HG03196 (cell line): ENCODE measurements around the gene NEUROG3.

Experiments used
- ATAC-seq: cut with Tn5 transposase; IDR thresholded peaks from one replicate; pipeline ENCODE4 v1.9.1; 2021; ENCODE audit not compliant: unreplicated experiment

NEUROG3 gene

GRCh38 chr10:69573056-69573806 lies at the start of gene NEUROG3:
Gene NEUROG3, minus strand, starts transcription at chr10:69573422. Its CDS starts 379 bp downstream, at chr10:69573043.
- ATAC-seq = no peak

GRCh38 chr10:69620625-69621024 lies 47.4 kb upstream of the NEUROG3 start:
- ATAC-seq = no peak

GRCh38 chr10:69619626-69620025 lies 46.4 kb upstream of the NEUROG3 start:
- ATAC-seq = no peak

- ATAC-seq = no peak
Observed at GRCh38 chr10:69618746-69619145, 45.5 kb upstream of the NEUROG3 start.

GRCh38 chr10:69616358-69616757 lies 43.1 kb upstream of the NEUROG3 start:
- ATAC-seq = no peak

GRCh38 chr10:69614130-69614529 lies 40.9 kb upstream of the NEUROG3 start:
- ATAC-seq = no peak

GRCh38 chr10:69612760-69613159 lies 39.5 kb upstream of the NEUROG3 start:
- no peak for ATAC-seq

- ATAC-seq = no peak
Observed at GRCh38 chr10:69609077-69609476, 35.9 kb upstream of the NEUROG3 start.

GRCh38 chr10:69600761-69601330 lies 27.6 kb upstream of the NEUROG3 start:
- no peak for ATAC-seq

- ATAC-seq = no peak
Observed at GRCh38 chr10:69588358-69588757, 15.1 kb upstream of the NEUROG3 start.

- no peak for ATAC-seq
Observed at GRCh38 chr10:69584624-69585023, 11.4 kb upstream of the NEUROG3 start.

GRCh38 chr10:69583106-69583505 lies 9.9 kb upstream of the NEUROG3 start:
- ATAC-seq = no peak

- ATAC-seq = no peak
Observed at GRCh38 chr10:69580435-69580834, 7.2 kb upstream of the NEUROG3 start.

- ATAC-seq = no peak
Observed at GRCh38 chr10:69579464-69580060, 6.3 kb upstream of the NEUROG3 start.

GRCh38 chr10:69578508-69578991 lies 5.3 kb upstream of the NEUROG3 start:
- no peak for ATAC-seq

GRCh38 chr10:69577268-69578232 lies 4.3 kb upstream of the NEUROG3 start:
- no peak for ATAC-seq

GRCh38 chr10:69576334-69577011 lies 3.3 kb upstream of the NEUROG3 start:
- no peak for ATAC-seq

GRCh38 chr10:69575164-69575722 lies 2.0 kb upstream of the NEUROG3 start:
- ATAC-seq = no peak

GRCh38 chr10:69574571-69574978 lies 1.4 kb upstream of the NEUROG3 start:
- ATAC-seq = no peak
